Endothelial cell of umbilical vein (primary cell): Measurements from ENCODE around the gene GPR17. TPM values are rescaled to one million over a fixed set of nuclear protein-coding genes. Genes with fewer than 3 reads are reported as not detected.

Experiments used
- BruUV-seq: library from RNA; stranded (reverse); fragments of 400-500 nt; replicated peaks from 2 replicates; lab custom pipeline; 2021; lab: Mats Ljungman, UMichigan
- CTCF ChIA-PET: fragments of 300-600, 350-600 bp; sonication (Branson Sonifier 250); formaldehyde crosslinking; loops from one replicate; lab custom pipeline; 2021; ENCODE audit warnings: antibody characterized with exemption, inconsistent platforms; lab: Charles Lee
- POLR2A ChIA-PET: fragments of 300-600, 350-600 bp; sonication (Branson Sonifier 250); formaldehyde crosslinking; loops from one replicate; lab custom pipeline; 2021; ENCODE audit warnings: antibody characterized with exemption, inconsistent platforms; lab: Charles Lee
- DNase-seq: peaks from one replicate; pipeline ENCODE4 v3.0.0-alpha.2; 2011; ENCODE audit warnings: low read depth, low spot score
- FAIRE-seq: peaks from 2 replicates; lab custom pipeline; 2011; peaks lifted over from hg19 to GRCh38; lab: Jason Lieb, UNC
- H2AFZ ChIP-seq: 2 replicates; pipeline ENCODE4 v1.6.0; 2012; ENCODE audit warnings: low read depth, low read length, control low read depth, inconsistent platforms
- H3K27ac ChIP-seq: 2 replicates; pipeline ENCODE4 v1.5.1; 2011; ENCODE audit warnings: low read depth, mild to moderate bottlenecking, control low read depth, low read length, moderate library complexity; ENCODE audit not compliant: insufficient read depth
- H3K27me3 ChIP-seq, 2 experiments: 2 replicates each; pipeline versions ENCODE4 v1.6.0 to v1.6.1; 2011; ENCODE audit warnings: low read length in 2 of 2, mixed read lengths in 1 of 2; ENCODE audit not compliant: control insufficient read depth in 2 of 2, insufficient read depth in 2 of 2
- H3K36me3 ChIP-seq, 2 experiments: 2 replicates in 1 of 2; 3 replicates in 1 of 2; pipeline ENCODE4 v1.5.1; 2011; ENCODE audit warnings: low read length in 2 of 2, mild to moderate bottlenecking in 1 of 2, moderate library complexity in 1 of 2; ENCODE audit not compliant: control insufficient read depth in 2 of 2, insufficient read depth in 2 of 2; ENCODE audit errors: extremely low read depth in 1 of 2
- H3K4me1 ChIP-seq: 3 replicates; pipeline ENCODE4 v1.5.1; 2011; ENCODE audit warnings: mild to moderate bottlenecking, low read length; ENCODE audit not compliant: control insufficient read depth, insufficient read depth; ENCODE audit errors: extremely low read depth
- H3K4me2 ChIP-seq: 2 replicates; pipeline ENCODE4 v1.6.1; 2011; ENCODE audit warnings: low read length, control low read depth, mixed read lengths; ENCODE audit not compliant: insufficient read depth
- H3K4me3 ChIP-seq, 3 experiments: fragments of 200-600 bp in 1 of 3; sonication (generic), shearing (Covaris generic) in 1 of 3; replicated peaks in 1 of 3; 2 replicates each; pipeline ENCODE4 v1.5.1; 2011 to 2016; ENCODE audit warnings: control low read depth in 3 of 3, low read length in 3 of 3, mild to moderate bottlenecking in 2 of 3, inconsistent platforms in 1 of 3, low read depth in 1 of 3, moderate library complexity in 1 of 3; ENCODE audit not compliant: insufficient read depth in 1 of 3
- H3K79me2 ChIP-seq: 2 replicates; pipeline ENCODE4 v1.6.0; 2012; ENCODE audit warnings: low read length, inconsistent platforms; ENCODE audit not compliant: control insufficient read depth, insufficient read depth
- H3K9ac ChIP-seq: replicated peaks from 2 replicates; pipeline ENCODE3; 2011; ENCODE audit warnings: low read length, control low read depth; ENCODE audit not compliant: insufficient read depth; ENCODE audit errors: extremely low read depth
- H3K9me1 ChIP-seq: replicated peaks from 3 replicates; pipeline ENCODE4 v1.6.0; 2011; ENCODE audit warnings: mild to moderate bottlenecking, low read length; ENCODE audit not compliant: control insufficient read depth, insufficient read depth; ENCODE audit errors: extremely low read depth
- H3K9me3 ChIP-seq: replicated peaks from 2 replicates; pipeline ENCODE4 v1.5.1; 2012; ENCODE audit warnings: low read length, inconsistent platforms; ENCODE audit not compliant: control insufficient read depth, insufficient read depth
- H4K20me1 ChIP-seq: replicated peaks from 2 replicates; pipeline ENCODE3; 2011; ENCODE audit warnings: mild to moderate bottlenecking, low read length; ENCODE audit not compliant: control insufficient read depth, insufficient read depth; ENCODE audit errors: extremely low read depth
- EZH2 ChIP-seq: IDR thresholded peaks from 2 replicates; pipeline ENCODE4 v1.6.1; 2012; ENCODE audit warnings: borderline replicate concordance, low read depth, mild to moderate bottlenecking, moderate library complexity, low read length, inconsistent platforms; ENCODE audit not compliant: severe bottlenecking
- FOS ChIP-seq: IDR thresholded peaks from 2 replicates; pipeline ENCODE4 v1.6.1; 2011; ENCODE audit warnings: mild to moderate bottlenecking, low read length, moderate library complexity, borderline replicate concordance; ENCODE audit not compliant: insufficient read depth
- GATA2 ChIP-seq: IDR thresholded peaks from 2 replicates; pipeline ENCODE4 v1.7.0; 2011; ENCODE audit warnings: low read depth, mild to moderate bottlenecking, moderate library complexity, mixed read lengths, low read length; ENCODE audit not compliant: insufficient read length, insufficient read depth
- JUN ChIP-seq: IDR thresholded peaks from 2 replicates; pipeline ENCODE4 v1.6.1; 2011; ENCODE audit warnings: borderline replicate concordance, low read depth; ENCODE audit not compliant: insufficient read length, insufficient read depth
- MAX ChIP-seq: IDR thresholded peaks from 2 replicates; pipeline ENCODE4 v1.6.1; 2011; ENCODE audit not compliant: insufficient read depth, insufficient read length
- MYC ChIP-seq: IDR thresholded peaks from one replicate; pipeline ENCODE4 v1.6.1; 2011; ENCODE audit warnings: mild to moderate bottlenecking, low read depth, low read length
- POLR2A ChIP-seq: IDR thresholded peaks from 2 replicates; pipeline ENCODE4 v1.6.1; 2012; ENCODE audit warnings: low read depth, mild to moderate bottlenecking, control low read depth, low read length
- POLR2AphosphoS5 ChIP-seq: IDR thresholded peaks from 2 replicates; pipeline ENCODE4 v1.6.1; 2012; ENCODE audit warnings: low read depth, mild to moderate bottlenecking, control low read depth, low read length, moderate library complexity; ENCODE audit not compliant: insufficient read depth
- dilution Hi-C: fragments of 300-500 bp; cut with MboI; formaldehyde crosslinking; loops from one replicate; pipeline ENCODE4 v1.15.0; 2019; ENCODE audit warnings: low sequenced_read_pairs; ENCODE audit not compliant: extremely low pct_ligation_motif_present
- intact Hi-C: fragments of 100-400 bp; cut with micrococcal nuclease; formaldehyde crosslinking; loops from one replicate; pipeline ENCODE4 v1.10.0; 2022
- polyA plus RNA-seq, 4 experiments: library from polyadenylated mRNA; depleted of rRNA in 3 of 4; stranded (reverse) in 3 of 4; unstranded in 1 of 4; fragments of >200 nt; gene quantifications; 2 replicates each; pipeline versions ENCODE4 v1.2.1 to v1.2.3, GENCODE V29; 2011 to 2012; ENCODE audit warnings: missing spikeins in 1 of 4
- total RNA-seq: library from RNA; stranded (reverse); gene quantifications from 2 replicates; pipeline ENCODE4 v1.2.3, GENCODE V29; 2021
- TF ChIP-seq, protein P1 (sequence below), 2 donors: IDR thresholded peaks; 1 replicate in 1 of 2; 2 replicates in 1 of 2; pipeline ENCODE4 v1.5.1; 2011; ENCODE audit warnings: low read length in 2 of 2, mild to moderate bottlenecking in 2 of 2, moderate library complexity in 2 of 2, control low read depth in 1 of 2, inconsistent platforms in 1 of 2, low read depth in 1 of 2; ENCODE audit not compliant: insufficient read depth in 1 of 2; ENCODE audit errors: extremely low read depth in 1 of 2

GPR17 gene
- total and polyA plus RNA-seq, 2 donors (not counting 3 experiments of a cell fraction or from before 2014, with no cell fraction given): 0.10 TPM; not detected in 1

DNA sequence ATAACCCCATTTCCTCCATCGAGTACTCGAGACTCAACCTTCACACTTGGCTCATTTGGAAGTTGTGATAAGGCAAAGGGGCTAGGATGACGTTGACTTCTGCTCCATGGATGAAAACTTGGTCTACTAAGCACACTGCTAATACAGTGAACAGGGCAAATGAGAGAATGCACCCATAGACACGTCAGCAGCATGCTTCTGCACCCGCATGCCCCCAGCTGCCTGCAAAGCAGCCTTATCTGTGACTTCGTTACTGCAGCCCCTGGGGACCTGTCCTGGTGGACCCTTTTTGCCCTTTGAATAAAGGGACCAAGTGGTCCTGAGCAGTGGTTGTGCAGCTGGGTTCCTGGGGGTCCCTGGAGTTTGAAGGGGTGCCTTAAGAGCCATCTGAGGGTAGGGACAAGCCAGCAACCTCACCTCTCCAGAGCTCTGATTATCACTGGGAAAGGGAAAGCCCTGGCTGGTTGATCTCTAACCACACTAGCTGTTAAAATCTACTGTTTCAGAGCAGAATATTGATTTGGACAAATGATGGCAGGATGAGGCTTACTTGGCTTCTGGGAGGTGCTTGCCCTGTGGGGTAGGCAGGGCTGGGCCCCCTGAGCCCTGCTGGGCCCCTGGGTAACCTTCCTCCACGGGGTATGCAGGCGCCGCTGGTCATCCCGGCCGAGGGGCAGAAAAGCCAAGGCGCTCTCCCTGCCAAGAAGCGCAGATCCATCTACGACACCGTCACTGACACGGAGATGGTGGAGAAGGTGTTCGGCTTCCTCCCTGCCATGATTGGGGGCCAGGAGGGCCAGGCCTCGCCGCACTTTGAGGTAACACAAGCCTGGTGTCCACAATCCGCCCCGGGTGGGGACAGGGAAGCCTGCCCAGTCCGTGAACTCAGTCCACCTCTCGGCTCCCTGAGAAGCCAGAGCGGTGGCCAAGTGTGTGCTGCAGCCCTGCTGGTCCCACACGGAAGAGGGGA is 37.6 kb upstream of the GPR17 start:
- Histone ChIP-seq H3K4me2 (no peak overlapping the region), H3K9me1 (no peaks in the 10 kb centered on the region), H3K27me3 (no peaks in the 10 kb centered on the region), H2AFZ (no peak overlapping the region), H3K79me2 (no peaks in the 10 kb centered on the region), H3K36me3 (no peaks in the 10 kb centered on the region), H3K9me3 (no peaks in the 10 kb centered on the region), H3K4me3 (no peak overlapping the region), H4K20me1 (no peaks in the 10 kb centered on the region), H3K4me1 (no peaks in the 10 kb centered on the region), H3K9ac (no peak overlapping the region), H3K27ac (no peak overlapping the region)
- TF ChIP-seq MAX (no peak), EZH2 (no peak), JUN (no peak), GATA2 (no peak), POLR2A (no peak), MYC (no peak), POLR2AphosphoS5 (no peak), FOS (no peak)
- TF ChIP-seq, protein P1, sequence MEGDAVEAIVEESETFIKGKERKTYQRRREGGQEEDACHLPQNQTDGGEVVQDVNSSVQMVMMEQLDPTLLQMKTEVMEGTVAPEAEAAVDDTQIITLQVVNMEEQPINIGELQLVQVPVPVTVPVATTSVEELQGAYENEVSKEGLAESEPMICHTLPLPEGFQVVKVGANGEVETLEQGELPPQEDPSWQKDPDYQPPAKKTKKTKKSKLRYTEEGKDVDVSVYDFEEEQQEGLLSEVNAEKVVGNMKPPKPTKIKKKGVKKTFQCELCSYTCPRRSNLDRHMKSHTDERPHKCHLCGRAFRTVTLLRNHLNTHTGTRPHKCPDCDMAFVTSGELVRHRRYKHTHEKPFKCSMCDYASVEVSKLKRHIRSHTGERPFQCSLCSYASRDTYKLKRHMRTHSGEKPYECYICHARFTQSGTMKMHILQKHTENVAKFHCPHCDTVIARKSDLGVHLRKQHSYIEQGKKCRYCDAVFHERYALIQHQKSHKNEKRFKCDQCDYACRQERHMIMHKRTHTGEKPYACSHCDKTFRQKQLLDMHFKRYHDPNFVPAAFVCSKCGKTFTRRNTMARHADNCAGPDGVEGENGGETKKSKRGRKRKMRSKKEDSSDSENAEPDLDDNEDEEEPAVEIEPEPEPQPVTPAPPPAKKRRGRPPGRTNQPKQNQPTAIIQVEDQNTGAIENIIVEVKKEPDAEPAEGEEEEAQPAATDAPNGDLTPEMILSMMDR (IDR thresholded peaks at IDR 0.05; ENCODE audit: extremely low read depth in 1 of 2, insufficient read depth in 1 of 2, low read depth in 1 of 2, low read length in 2 of 2): no peak
- ChIA-PET POLR2A (no interaction called here), CTCF (interaction anchor here (1.0 to 3.1 kb wide), 3 partner anchors 9 to 17 kb away, joined by 3 to 23 read pairs (median 9); no protein-coding TSS in a partner anchor)
- no peak for FAIRE-seq
- no peak for DNase-seq
- BruUV-seq: no TSS peak
- dilution Hi-C loops (no loop called here), intact Hi-C loops (no loop called here)
